GM12878 (cell line): ENCODE data around the gene FGD4. TPM values are rescaled to one million over a fixed set of nuclear protein-coding genes. Genes with fewer than 3 reads are reported as not detected.

Experiments used
- ATAC-seq: fragments of 200-7000 bp; cut with Tn5 transposase; 3 replicates; pipeline ENCODE4 v1.9.1; 2020; ENCODE audit warnings: mild to moderate bottlenecking, moderate library complexity
- BruUV-seq: library from RNA; stranded (reverse); fragments of 400-500 nt; replicated peaks from 2 replicates; lab custom pipeline; 2021; lab: Mats Ljungman, UMichigan
- CTCF ChIA-PET: fragments of 300-600 bp; sonication (Branson Sonifier 250); formaldehyde crosslinking; extraction: SDS; loops from one replicate; lab custom pipeline; 2021; ENCODE audit warnings: inconsistent platforms; lab: Yijun Ruan, JAX
- POLR2A ChIA-PET: fragments of 350-600 bp; formaldehyde crosslinking; extraction: SDS; loops from one replicate; lab custom pipeline; 2021; ENCODE audit warnings: inconsistent platforms; lab: Charles Lee
- RAD21 ChIA-PET: fragments of 300-600 bp; sonication (Branson Sonifier 250); formaldehyde crosslinking; loops from one replicate; lab custom pipeline; 2023; ENCODE audit warnings: antibody characterized with exemption; ENCODE audit not compliant: unreplicated experiment; lab: Charles Lee
- SMC1A ChIA-PET: fragments of 300-600 bp; sonication (Branson Sonifier 250); formaldehyde crosslinking; loops from one replicate; lab custom pipeline; 2023; ENCODE audit not compliant: unreplicated experiment, uncharacterized antibody; lab: Charles Lee
- DNase-seq: peaks from one replicate; pipeline ENCODE4 v3.0.0-alpha.2; 2011; ENCODE audit warnings: low read depth, low spot score
- FAIRE-seq: peaks from 3 replicates; lab custom pipeline; 2011; peaks lifted over from hg19 to GRCh38; lab: Jason Lieb, UNC
- H2AFZ ChIP-seq: 2 replicates; pipeline ENCODE4 v1.6.0; 2011; ENCODE audit warnings: low read depth, low read length, control low read depth; ENCODE audit not compliant: control insufficient read depth
- H3K27ac ChIP-seq: 2 replicates; pipeline ENCODE4 v1.5.1; 2011; ENCODE audit warnings: control low read depth; ENCODE audit not compliant: control insufficient read depth, insufficient read depth
- H3K27me3 ChIP-seq, 2 experiments: replicated peaks in 1 of 2; 2 replicates each; pipeline versions ENCODE4 v1.6.0 to v1.6.1; 2011; ENCODE audit warnings: low read length in 1 of 2; ENCODE audit not compliant: control insufficient read depth in 2 of 2, insufficient read depth in 2 of 2
- H3K36me3 ChIP-seq, 2 experiments: 2 replicates each; pipeline ENCODE4 v1.5.1; 2011; ENCODE audit warnings: low read length in 1 of 2; ENCODE audit not compliant: control insufficient read depth in 2 of 2, insufficient read depth in 2 of 2
- H3K4me1 ChIP-seq: 2 replicates; pipeline ENCODE4 v1.6.1; 2011; ENCODE audit warnings: mild to moderate bottlenecking, low read length, moderate library complexity, mixed read lengths; ENCODE audit not compliant: control insufficient read depth, insufficient read depth
- H3K4me2 ChIP-seq: 2 replicates; pipeline ENCODE4 v1.6.0; 2011; ENCODE audit warnings: control low read depth; ENCODE audit not compliant: control insufficient read depth, insufficient read depth
- H3K4me3 ChIP-seq: fragments of 200-600 bp; sonication (generic); 2 replicates; pipeline ENCODE4 v1.5.1; 2016
- H3K79me2 ChIP-seq: 2 replicates; pipeline ENCODE4 v1.6.0; 2011; ENCODE audit warnings: low read length; ENCODE audit not compliant: control insufficient read depth, insufficient read depth
- H3K9ac ChIP-seq: 2 replicates; pipeline ENCODE4 v1.8.0; 2011; ENCODE audit warnings: low read length, control low read depth, mixed read lengths; ENCODE audit not compliant: control insufficient read depth, insufficient read depth
- H3K9me3 ChIP-seq: replicated peaks from 3 replicates; pipeline ENCODE4 v1.5.1; 2011; ENCODE audit warnings: mild to moderate bottlenecking, low read length; ENCODE audit not compliant: control insufficient read depth, insufficient read depth
- H4K20me1 ChIP-seq: 2 replicates; pipeline ENCODE4 v1.6.0; 2011; ENCODE audit not compliant: control insufficient read depth, insufficient read depth
- CHD2 ChIP-seq: IDR thresholded peaks from 2 replicates; pipeline ENCODE4 v1.6.1; 2011; ENCODE audit warnings: low read depth, low read length, improper control_type of control experiment, borderline replicate concordance
- CREB1 ChIP-seq: IDR thresholded peaks from 2 replicates; pipeline ENCODE4 v1.6.1; 2012; ENCODE audit warnings: low read depth, mild to moderate bottlenecking, inconsistent platforms
- FOS ChIP-seq: IDR thresholded peaks from 3 replicates; pipeline ENCODE4 v1.6.1; 2011; ENCODE audit warnings: borderline replicate concordance; ENCODE audit not compliant: insufficient read length; ENCODE audit errors: extremely low read depth
- IRF3 ChIP-seq: fragments of 450-650 bp; IDR thresholded peaks from 2 replicates; pipeline ENCODE4 v1.6.1; 2014; ENCODE audit warnings: mild to moderate bottlenecking
- IRF4 ChIP-seq: IDR thresholded peaks from 2 replicates; pipeline ENCODE4 v1.6.1; 2011; ENCODE audit warnings: low read depth, low read length
- JUNB ChIP-seq: IDR thresholded peaks from 2 replicates; pipeline ENCODE4 v1.6.1; 2016; ENCODE audit warnings: antibody characterized with exemption, mild to moderate bottlenecking
- MEF2A ChIP-seq: IDR thresholded peaks from 2 replicates; pipeline ENCODE4 v1.6.1; 2011; ENCODE audit warnings: low read depth, mild to moderate bottlenecking, low read length, moderate library complexity; ENCODE audit not compliant: insufficient read depth
- MTA2 ChIP-seq: fragments of 450-650 bp; IDR thresholded peaks from 2 replicates; pipeline ENCODE4 v1.6.1; 2016; ENCODE audit warnings: low read depth, mild to moderate bottlenecking, moderate library complexity
- RB1 ChIP-seq: fragments of 450-650 bp; formaldehyde crosslinking; IDR thresholded peaks from 2 replicates; pipeline ENCODE4 v1.6.1; 2017; ENCODE audit warnings: mild to moderate bottlenecking, borderline replicate concordance
- SKIL ChIP-seq: fragments of 450-650 bp; IDR thresholded peaks from 2 replicates; pipeline ENCODE4 v1.6.1; 2017; ENCODE audit warnings: mild to moderate bottlenecking, low read depth, inconsistent platforms; ENCODE audit not compliant: poor library complexity, severe bottlenecking
- SMARCA5 ChIP-seq: fragments of 450-650 bp; IDR thresholded peaks from 2 replicates; pipeline ENCODE4 v1.6.1; 2017; ENCODE audit warnings: mild to moderate bottlenecking
- TBL1XR1 ChIP-seq: IDR thresholded peaks from 2 replicates; pipeline ENCODE4 v1.6.1; 2012; ENCODE audit warnings: low read depth, low read length, improper control_type of control experiment
- WRNIP1 ChIP-seq: IDR thresholded peaks from 2 replicates; pipeline ENCODE4 v1.6.1; 2011; ENCODE audit warnings: low read depth, low read length, improper control_type of control experiment, borderline replicate concordance
- WGBS: methylation state at CpG from one replicate; pipeline ENCODE4 v1.1.6; 2016; ENCODE audit warnings: low lambda C conversion rate; ENCODE audit not compliant: insufficient replicate concordance, insufficient coverage; ENCODE audit errors: missing lambda C conversion rate; 5-methylcytosine and 5-hydroxymethylcytosine counted together
- in situ Hi-C: fragments of 300-500 bp; cut with MboI; formaldehyde crosslinking; loops from 9 replicates; pipeline ENCODE4 v1.14.3; 2018; ENCODE audit warnings: mixed read lengths
- intact Hi-C: fragments of 100-400 bp; cut with micrococcal nuclease; formaldehyde crosslinking; loops from one replicate; pipeline ENCODE4 v1.14.2; 2022; ENCODE audit not compliant: unreplicated experiment
- polyA plus RNA-seq, 11 experiments: library from polyadenylated mRNA; depleted of rRNA in 4 of 11; unstranded in 6 of 11; stranded (reverse) in 5 of 11; fragments of >200 nt; fragmentation: Nextera tagmentation in 4 of 11; fragmentation: Illumina TruSeq in 1 of 11; extraction: Ambion mirVana in 4 of 11; extraction: Trizol in 1 of 11; gene quantifications; 1 replicate in 1 of 11; 2 replicates in 10 of 11; pipeline versions ENCODE4 v1.2.1 to v1.2.3, GENCODE V29; 2011 to 2016; ENCODE audit warnings: inconsistent platforms in 2 of 11, missing spikeins in 2 of 11, low read depth in 1 of 11
- total RNA-seq, 4 experiments: library from RNA; depleted of rRNA in 3 of 4; stranded (reverse); fragments of >200 nt in 3 of 4; fragmentation: Illumina TruSeq in 1 of 4; extraction: Trizol in 1 of 4; gene quantifications; 2 replicates each; pipeline versions ENCODE4 v1.2.1 to v1.2.3, GENCODE V29; 2013 to 2021
- TF ChIP-seq, protein P1 (sequence below): fragments of 150-350 bp; IDR thresholded peaks from 2 replicates; pipeline ENCODE4 v1.6.1; 2016; ENCODE audit warnings: low read depth, low read length

Gene FGD4
- total and polyA plus RNA-seq, 10 of the 15 experiments (the other 5 are each of a cell fraction or from before 2014, with no cell fraction given): 0.01 to 0.18 (median 0.08) TPM; not detected in 3

- 0% methylated on average over 3 of the region's 3 CpGs for WGBS
- TF ChIP-seq IRF4 (no peak), JUNB (no peak), MTA2 (no peak), CREB1 (no peak), CHD2 (no peak), MEF2A (no peak), RB1 (no peak), TBL1XR1 (no peak), FOS (no peak), WRNIP1 (no peak), SMARCA5 (no peak), SKIL (no peak), IRF3 (no peak)
- TF ChIP-seq, protein P1, sequence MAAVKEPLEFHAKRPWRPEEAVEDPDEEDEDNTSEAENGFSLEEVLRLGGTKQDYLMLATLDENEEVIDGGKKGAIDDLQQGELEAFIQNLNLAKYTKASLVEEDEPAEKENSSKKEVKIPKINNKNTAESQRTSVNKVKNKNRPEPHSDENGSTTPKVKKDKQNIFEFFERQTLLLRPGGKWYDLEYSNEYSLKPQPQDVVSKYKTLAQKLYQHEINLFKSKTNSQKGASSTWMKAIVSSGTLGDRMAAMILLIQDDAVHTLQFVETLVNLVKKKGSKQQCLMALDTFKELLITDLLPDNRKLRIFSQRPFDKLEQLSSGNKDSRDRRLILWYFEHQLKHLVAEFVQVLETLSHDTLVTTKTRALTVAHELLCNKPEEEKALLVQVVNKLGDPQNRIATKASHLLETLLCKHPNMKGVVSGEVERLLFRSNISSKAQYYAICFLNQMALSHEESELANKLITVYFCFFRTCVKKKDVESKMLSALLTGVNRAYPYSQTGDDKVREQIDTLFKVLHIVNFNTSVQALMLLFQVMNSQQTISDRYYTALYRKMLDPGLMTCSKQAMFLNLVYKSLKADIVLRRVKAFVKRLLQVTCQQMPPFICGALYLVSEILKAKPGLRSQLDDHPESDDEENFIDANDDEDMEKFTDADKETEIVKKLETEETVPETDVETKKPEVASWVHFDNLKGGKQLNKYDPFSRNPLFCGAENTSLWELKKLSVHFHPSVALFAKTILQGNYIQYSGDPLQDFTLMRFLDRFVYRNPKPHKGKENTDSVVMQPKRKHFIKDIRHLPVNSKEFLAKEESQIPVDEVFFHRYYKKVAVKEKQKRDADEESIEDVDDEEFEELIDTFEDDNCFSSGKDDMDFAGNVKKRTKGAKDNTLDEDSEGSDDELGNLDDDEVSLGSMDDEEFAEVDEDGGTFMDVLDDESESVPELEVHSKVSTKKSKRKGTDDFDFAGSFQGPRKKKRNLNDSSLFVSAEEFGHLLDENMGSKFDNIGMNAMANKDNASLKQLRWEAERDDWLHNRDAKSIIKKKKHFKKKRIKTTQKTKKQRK: no peak
Measured at GRCh38 chr12:32507942-32508320, 108.6 kb downstream of the FGD4 start.

More at GRCh38 chr12:32507942-32508320, 108.6 kb downstream of the FGD4 start:
- FAIRE-seq: no peak
- in situ Hi-C loops (no loop called here), intact Hi-C loops (no loop called here)
- SMC1A ChIA-PET: interaction anchor here (1.1 kb wide), 1 partner anchor 9 kb away, joined by 3 read pairs; no protein-coding TSS in a partner anchor
- no peaks in the 10 kb centered on the region for H3K9me3 ChIP-seq
- no peak for ATAC-seq
- no TSS peak for BruUV-seq
- H3K9ac ChIP-seq: no peak overlapping the region
- no peak overlapping the region for H2AFZ ChIP-seq
- H3K4me1 ChIP-seq: no peaks in the 10 kb centered on the region
- H3K27ac ChIP-seq: no peak overlapping the region
- H3K27me3 ChIP-seq: no peaks in the 10 kb centered on the region
- no peaks in the 10 kb centered on the region for H3K79me2 ChIP-seq
- H3K36me3 ChIP-seq: no peaks in the 10 kb centered on the region
- DNase-seq: no peak
- no peak overlapping the region for H3K4me3 ChIP-seq
- RAD21 ChIA-PET: no interaction called here
- H3K4me2 ChIP-seq: no peak overlapping the region
- POLR2A ChIA-PET: no interaction called here
- CTCF ChIA-PET: no interaction called here
- H4K20me1 ChIP-seq: no peaks in the 10 kb centered on the region
